22Rv1 (cell line): ENCODE data around the gene SNAPIN.
"Not testable (repeated sequence)": the region's sequence is repeated elsewhere in the genome, so short reads cannot be mapped to it uniquely, and the experiment has no call there.

ENCODE experiments used
- H3K27ac ChIP-seq: fragments of 450-650 bp; 2 replicates; pipeline ENCODE4 v1.5.1; 2017
- ZFX ChIP-seq: fragments of 450-650 bp; IDR thresholded peaks from 2 replicates; pipeline ENCODE4 v1.6.1; 2017; ENCODE audit warnings: antibody characterized with exemption, borderline replicate concordance
- TF ChIP-seq, protein P1 (sequence below): fragments of 450-650 bp; IDR thresholded peaks from 2 replicates; pipeline ENCODE4 v1.5.1; 2017; ENCODE audit warnings: mild to moderate bottlenecking

The SNAPIN gene

DNA sequence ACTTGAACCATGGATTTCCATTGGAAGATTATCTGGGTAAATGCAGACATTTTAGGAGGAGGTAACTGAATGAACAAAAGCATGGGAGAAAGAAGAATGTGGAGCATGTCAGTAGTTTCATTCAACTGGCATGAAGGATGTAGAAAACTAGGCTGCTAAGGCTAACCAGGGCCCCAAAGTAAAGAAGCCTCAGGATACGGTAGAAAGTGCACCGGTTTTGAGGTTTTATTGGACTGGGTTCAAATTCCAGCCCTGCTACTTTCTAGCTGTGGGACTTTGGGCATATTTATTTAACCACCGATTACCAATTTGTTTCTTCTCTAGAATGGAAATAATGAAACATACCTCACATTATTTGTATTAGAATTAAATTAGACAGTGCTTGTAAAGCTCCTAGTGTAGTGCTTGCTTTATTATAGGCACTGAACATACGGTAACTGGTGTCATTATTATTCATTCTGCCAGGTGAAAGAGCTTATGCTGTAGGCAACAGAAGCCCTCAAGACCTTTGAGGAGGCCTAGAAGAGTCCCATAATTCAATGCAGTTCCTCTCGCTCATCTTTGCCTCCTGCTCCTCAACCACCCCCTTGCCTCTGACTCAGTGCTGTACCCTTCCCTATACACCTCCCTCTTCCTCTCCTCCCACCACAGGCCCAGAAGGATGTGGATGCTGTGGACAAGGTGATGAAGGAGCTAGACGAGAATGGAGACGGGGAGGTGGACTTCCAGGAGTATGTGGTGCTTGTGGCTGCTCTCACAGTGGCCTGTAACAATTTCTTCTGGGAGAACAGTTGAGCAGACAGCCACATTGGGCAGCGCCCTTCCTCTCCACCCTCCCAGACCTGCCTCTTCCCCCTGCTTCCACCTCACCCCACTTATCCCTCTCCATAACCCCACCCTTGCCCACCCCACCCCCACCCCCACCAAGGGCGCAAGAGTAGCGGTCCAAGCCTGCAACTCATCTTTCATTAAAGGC is 27.2 kb upstream of the SNAPIN start:
- H3K27ac ChIP-seq: no peak overlapping the region
- no peak for TF ChIP-seq ZFX
- TF ChIP-seq, protein P1, sequence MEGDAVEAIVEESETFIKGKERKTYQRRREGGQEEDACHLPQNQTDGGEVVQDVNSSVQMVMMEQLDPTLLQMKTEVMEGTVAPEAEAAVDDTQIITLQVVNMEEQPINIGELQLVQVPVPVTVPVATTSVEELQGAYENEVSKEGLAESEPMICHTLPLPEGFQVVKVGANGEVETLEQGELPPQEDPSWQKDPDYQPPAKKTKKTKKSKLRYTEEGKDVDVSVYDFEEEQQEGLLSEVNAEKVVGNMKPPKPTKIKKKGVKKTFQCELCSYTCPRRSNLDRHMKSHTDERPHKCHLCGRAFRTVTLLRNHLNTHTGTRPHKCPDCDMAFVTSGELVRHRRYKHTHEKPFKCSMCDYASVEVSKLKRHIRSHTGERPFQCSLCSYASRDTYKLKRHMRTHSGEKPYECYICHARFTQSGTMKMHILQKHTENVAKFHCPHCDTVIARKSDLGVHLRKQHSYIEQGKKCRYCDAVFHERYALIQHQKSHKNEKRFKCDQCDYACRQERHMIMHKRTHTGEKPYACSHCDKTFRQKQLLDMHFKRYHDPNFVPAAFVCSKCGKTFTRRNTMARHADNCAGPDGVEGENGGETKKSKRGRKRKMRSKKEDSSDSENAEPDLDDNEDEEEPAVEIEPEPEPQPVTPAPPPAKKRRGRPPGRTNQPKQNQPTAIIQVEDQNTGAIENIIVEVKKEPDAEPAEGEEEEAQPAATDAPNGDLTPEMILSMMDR: no peak

DNA sequence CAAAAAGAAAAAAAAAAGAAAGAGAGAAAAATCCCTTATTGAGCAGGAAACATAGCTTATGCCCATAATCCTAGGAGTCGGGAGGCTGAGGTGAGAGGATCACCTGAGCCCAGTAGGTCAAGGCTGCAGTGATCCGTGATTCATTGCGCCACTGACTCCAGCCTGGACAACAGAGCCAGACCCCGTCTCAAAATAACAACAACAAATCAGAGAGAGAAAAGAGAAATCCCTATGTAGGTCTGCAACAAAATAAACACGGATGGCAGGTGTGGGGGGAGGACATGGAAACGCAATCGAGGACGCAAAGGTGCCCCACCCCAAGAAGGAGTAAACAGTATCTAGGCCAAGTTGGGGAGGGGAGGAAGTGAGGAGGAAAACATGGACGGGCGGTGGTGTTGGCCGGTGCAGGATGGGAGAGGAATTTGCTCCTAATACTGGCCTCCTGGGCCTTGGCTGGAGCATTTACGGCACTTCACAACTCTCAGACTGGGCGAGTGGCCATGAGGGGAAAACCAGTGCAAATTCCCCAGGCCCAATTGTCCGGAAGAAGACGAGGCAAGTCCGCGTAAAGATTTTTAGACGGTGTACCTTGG is 25.2 kb upstream of the SNAPIN start:
- TF ChIP-seq, protein P1: no peak
- TF ChIP-seq ZFX: no peak
- peak overlapping the region; percentile 100 for H3K27ac ChIP-seq

DNA sequence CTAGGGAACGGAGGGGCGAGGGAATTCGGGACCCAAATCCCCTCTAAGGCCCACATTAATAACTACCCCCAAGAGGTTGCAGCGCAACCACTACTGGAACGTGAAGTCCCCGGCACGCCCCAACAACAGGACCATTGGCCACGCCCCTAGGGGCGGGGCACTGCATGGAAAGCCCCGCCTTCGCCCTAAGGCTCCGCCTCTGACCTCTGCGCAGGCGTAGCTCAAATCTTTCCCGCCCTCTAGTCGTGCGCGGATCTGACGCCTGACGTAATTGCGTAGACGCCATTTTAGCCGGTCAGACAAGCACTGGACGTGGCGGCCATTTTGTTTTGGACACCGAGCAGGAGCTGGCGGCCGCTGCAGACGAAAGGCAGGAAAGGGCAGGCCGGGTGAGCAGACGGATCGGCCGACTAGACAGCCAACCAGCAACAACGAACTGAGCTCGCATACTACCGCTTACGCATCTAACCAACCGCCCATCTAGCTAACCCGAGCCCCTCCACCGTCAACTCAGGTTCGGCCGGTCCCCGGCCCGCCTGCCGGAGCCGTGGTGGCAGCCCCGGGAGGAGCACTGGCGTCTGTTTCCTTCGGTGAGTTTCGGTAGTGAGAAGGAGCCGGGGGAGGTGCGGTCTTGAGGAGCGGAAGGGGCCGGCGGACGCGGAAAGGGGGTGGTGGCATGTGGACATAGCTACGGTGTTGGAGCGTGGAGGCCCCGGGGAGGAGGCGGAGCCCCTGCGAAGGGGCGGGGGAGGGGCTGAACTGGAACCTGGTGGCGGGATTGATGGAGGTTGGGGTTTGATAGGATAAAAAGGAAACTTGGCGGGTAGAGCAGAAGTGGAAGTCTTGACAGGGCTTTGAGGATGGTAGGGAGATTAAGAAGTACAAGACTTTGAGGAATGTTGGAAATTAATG is 24.5 kb upstream of the SNAPIN start, which contains the start of gene CHTOP:
TSS of gene CHTOP (plus strand) at position 313 of the 912 bp plus-strand sequence. CDS start 2,523 bp downstream, outside the sequence.
- peak within 1 kb of the TSS; percentile 100 for H3K27ac ChIP-seq
- TF ChIP-seq ZFX: no peak
- TF ChIP-seq, protein P1: no peak

DNA sequence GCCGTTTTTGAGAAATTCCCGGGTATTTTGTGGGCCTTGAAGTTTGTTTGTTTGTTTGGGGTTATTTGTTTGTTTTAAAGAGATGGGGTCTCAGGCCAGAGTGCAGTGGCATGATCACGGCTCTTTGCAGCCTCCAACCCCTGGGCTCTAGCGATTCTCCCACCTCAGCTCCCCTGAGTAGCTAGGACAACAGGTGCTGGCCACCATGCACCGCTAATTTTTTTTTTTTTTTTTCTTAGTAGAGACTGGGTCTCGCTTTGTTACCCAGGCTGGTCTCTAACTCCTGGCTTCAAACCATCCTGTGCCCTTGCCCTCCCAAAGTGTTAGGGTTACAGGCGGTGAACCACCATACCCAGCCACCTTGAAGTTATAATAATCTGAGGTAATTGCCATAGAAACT is 22.6 kb upstream of the SNAPIN start:
- peak overlapping the region; percentile 100; the same call in 1 of the 2 replicates for H3K27ac ChIP-seq
- TF ChIP-seq ZFX: no peak
- TF ChIP-seq, protein P1: no peak

DNA sequence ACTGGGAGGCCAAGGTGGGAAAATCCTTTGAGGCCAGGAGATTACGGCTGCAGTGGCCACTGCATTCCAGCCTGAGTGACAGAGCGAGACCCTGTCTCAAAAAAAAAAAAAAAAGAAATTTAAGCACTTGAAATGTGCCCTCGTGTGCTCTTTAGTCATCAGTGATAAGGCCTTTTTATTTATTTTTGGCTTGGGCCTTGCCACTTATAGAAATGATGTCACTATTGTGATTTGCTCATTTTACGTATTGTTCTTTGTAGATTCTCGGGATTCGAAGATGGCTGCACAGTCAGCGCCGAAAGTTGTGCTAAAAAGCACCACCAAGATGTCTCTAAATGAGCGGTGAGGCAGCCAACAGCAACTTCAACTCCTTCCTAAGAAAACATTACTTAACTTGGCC is 22.2 kb upstream of the SNAPIN start:
- no peak for TF ChIP-seq ZFX
- TF ChIP-seq, protein P1: no peak
- H3K27ac ChIP-seq: peak overlapping the region; percentile 100; the same call in 1 of the 2 replicates

DNA sequence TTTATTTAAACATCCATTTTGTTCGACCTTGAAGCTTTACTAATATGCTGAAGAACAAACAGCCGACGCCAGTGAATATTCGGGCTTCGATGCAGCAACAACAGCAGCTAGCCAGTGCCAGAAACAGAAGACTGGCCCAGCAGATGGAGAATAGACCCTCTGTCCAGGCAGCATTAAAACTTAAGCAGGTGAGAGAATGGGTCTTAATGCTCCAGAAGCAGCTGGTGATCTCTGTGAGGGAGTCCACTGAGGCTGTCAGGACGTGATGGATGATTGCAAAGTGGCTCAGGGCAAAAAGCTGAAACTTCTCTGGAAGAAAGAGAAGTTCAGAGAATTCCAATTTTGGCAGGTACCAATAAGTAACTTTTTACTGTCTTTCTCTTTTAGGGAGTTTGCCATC is 20.2 kb upstream of the SNAPIN start:
- TF ChIP-seq ZFX: no peak
- no peak overlapping the region for H3K27ac ChIP-seq

DNA sequence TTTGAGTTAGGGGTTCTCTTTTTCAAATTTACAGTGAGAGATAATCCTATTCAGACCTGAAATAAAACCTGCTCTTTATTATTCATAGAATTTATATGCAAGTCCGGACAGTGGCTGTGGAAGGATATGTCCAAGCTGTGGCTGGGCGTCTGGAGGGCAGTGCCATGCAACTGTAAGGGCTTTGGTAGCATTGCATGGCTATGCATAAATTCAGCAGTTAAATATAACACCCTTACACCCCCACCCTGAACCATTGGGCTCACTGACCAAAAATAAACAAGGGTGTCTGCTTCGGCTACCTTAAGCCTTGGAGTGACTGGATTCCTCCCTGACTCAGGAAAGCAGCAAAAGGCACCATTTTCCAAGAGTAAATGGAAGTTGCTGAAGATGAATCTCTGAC is 19.2 kb upstream of the SNAPIN start:
- H3K27ac ChIP-seq: no peak overlapping the region

DNA sequence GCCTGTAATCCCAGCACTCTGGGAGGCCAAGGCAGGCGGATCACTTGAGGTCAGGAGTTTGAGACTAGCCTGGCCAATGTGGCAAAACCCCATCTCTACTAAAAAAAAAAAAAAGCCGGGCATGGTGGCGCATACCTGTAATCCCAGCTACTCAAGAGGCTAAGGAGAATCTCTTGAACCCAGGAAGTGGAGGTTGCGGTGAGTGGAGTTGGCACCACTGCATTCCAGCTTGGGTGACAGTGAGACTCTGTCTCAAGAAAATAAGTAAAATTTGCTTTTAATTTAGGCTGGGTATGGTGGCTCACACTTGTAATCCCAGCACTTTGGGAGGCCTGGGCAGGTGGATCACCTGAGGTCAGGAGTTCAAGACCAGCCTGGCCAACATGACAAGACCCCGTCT is 18.3 kb upstream of the SNAPIN start:
- H3K27ac ChIP-seq: not testable (repeated sequence)

More for the DNA sequence above, 19.2 kb upstream of the SNAPIN start:
- TF ChIP-seq, protein P1: no peak
- TF ChIP-seq ZFX: no peak
